Vagina (tissue), 2 donors: ENCODE results near the gene TTC3. TPM values are rescaled to one million over a fixed set of nuclear protein-coding genes. Genes with fewer than 3 reads are reported as not detected.

Experiments used
- DNase-seq, 2 donors: peaks; one replicate each; pipeline ENCODE4 v3.0.0-alpha.2; 2017; ENCODE audit errors: extremely low spot score in 2 of 2
- H3K27ac ChIP-seq: fragments of 200-600 bp; sonication (generic); one replicate; pipeline ENCODE4 v1.5.1; 2019
- H3K27me3 ChIP-seq: fragments of 200-600 bp; sonication (generic); one replicate; pipeline ENCODE4 v1.5.1; 2019
- H3K36me3 ChIP-seq, 2 donors: fragments of 200-600 bp; sonication (generic); one replicate each; pipeline ENCODE4 v1.5.1; 2017 to 2019
- H3K4me1 ChIP-seq: fragments of 200-600 bp; sonication (generic); one replicate; pipeline ENCODE4 v1.5.1; 2019
- H3K4me3 ChIP-seq, 2 donors: fragments of 200-600 bp; sonication (generic); 1 replicate in 1 of 2; 2 replicates in 1 of 2; pipeline ENCODE4 v1.5.1; 2016 to 2019
- H3K9me3 ChIP-seq: fragments of 200-600 bp; sonication (generic); one replicate; pipeline ENCODE4 v1.5.1; 2019
- CTCF ChIP-seq, 3 experiments: fragments of 450-650 bp in 2 of 3; fragments of 200-600 bp in 1 of 3; sonication (generic) in 1 of 3; IDR thresholded peaks; one replicate each; pipeline ENCODE4 v1.5.1; 2017 to 2019; ENCODE audit warnings: antibody characterized with exemption in 3 of 3, mild to moderate bottlenecking in 2 of 3, moderate library complexity in 2 of 3
- POLR2A ChIP-seq, 2 donors: fragments of 450-650 bp; IDR thresholded peaks; one replicate each; pipeline ENCODE4 v1.6.1; 2017; ENCODE audit warnings: antibody characterized with exemption in 2 of 2, mild to moderate bottlenecking in 2 of 2, moderate library complexity in 2 of 2
- POLR2AphosphoS5 ChIP-seq, 2 donors: sonication (generic); formaldehyde crosslinking; IDR thresholded peaks; one replicate each; pipeline ENCODE4 v1.9.0; 2017; ENCODE audit warnings: antibody characterized with exemption in 2 of 2, mild to moderate bottlenecking in 2 of 2, low read depth in 1 of 2; ENCODE audit not compliant: insufficient read depth in 1 of 2
- intact Hi-C: fragments of 100-400 bp; cut with DNase I; formaldehyde crosslinking; loops from one replicate; pipeline ENCODE4 v1.15.1; 2023
- total RNA-seq: library from RNA; depleted of rRNA; stranded (reverse); fragments of >200 nt; gene quantifications from one replicate; pipeline ENCODE4 v1.2.3, GENCODE V29; 2016

Gene TTC3
- total RNA-seq, 1 donor from 2014 or later: 98.0 TPM

- H3K27ac ChIP-seq: no peak overlapping the region
- peaks cover 0 to 2% of the 10 kb centered on the region in 2 donors for H3K36me3 ChIP-seq
- peak in 1 of 2 donors; percentile 67 for DNase-seq
- H3K4me3 ChIP-seq: no peak overlapping the region
- no peaks in the 10 kb centered on the region for H3K27me3 ChIP-seq
- intact Hi-C loops: no loop called here
- TF ChIP-seq POLR2A (IDR thresholded peaks at IDR 0.05) (no peak), POLR2AphosphoS5 (IDR thresholded peaks at IDR 0.05; ENCODE audit: insufficient read depth in 1 of 2, low read depth in 1 of 2) (no peak), CTCF (IDR thresholded peaks at IDR 0.05) (no peak)
- peaks cover 4% of the 10 kb centered on the region for H3K4me1 ChIP-seq
- no peaks in the 10 kb centered on the region for H3K9me3 ChIP-seq
Observed at GRCh38 chr21:37243961-37244360, 170.9 kb downstream of the TTC3 start.

- TF ChIP-seq CTCF (IDR thresholded peaks at IDR 0.05) (no peak), POLR2AphosphoS5 (IDR thresholded peaks at IDR 0.05; ENCODE audit: insufficient read depth in 1 of 2, low read depth in 1 of 2) (no peak), POLR2A (IDR thresholded peaks at IDR 0.05) (no peak)
- Histone ChIP-seq H3K9me3 (no peaks in the 10 kb centered on the region), H3K36me3 (no peaks in the 10 kb centered on the region), H3K27ac (no peak overlapping the region), H3K4me1 (peaks cover 4% of the 10 kb centered on the region), H3K4me3 (no peak overlapping the region), H3K27me3 (no peaks in the 10 kb centered on the region)
- no peak for DNase-seq
- intact Hi-C loops: no loop called here
Observed at GRCh38 chr21:37244501-37245095, 171.5 kb downstream of the TTC3 start.

GRCh38 chr21:37245151-37245550 lies 172.1 kb downstream of the TTC3 start:
- Histone ChIP-seq H3K9me3 (no peaks in the 10 kb centered on the region), H3K27ac (no peak overlapping the region), H3K4me3 (no peak overlapping the region), H3K27me3 (no peaks in the 10 kb centered on the region), H3K4me1 (peaks cover 4% of the 10 kb centered on the region), H3K36me3 (no peaks in the 10 kb centered on the region)
- intact Hi-C loops: no loop called here
- TF ChIP-seq CTCF (IDR thresholded peaks at IDR 0.05) (no peak), POLR2AphosphoS5 (IDR thresholded peaks at IDR 0.05; ENCODE audit: insufficient read depth in 1 of 2, low read depth in 1 of 2) (no peak), POLR2A (IDR thresholded peaks at IDR 0.05) (no peak)
- no peak for DNase-seq

- peaks cover 4% of the 10 kb centered on the region for H3K4me1 ChIP-seq
- no peak overlapping the region for H3K27ac ChIP-seq
- TF ChIP-seq CTCF (IDR thresholded peaks at IDR 0.05) (no peak), POLR2AphosphoS5 (IDR thresholded peaks at IDR 0.05; ENCODE audit: insufficient read depth in 1 of 2, low read depth in 1 of 2) (no peak), POLR2A (IDR thresholded peaks at IDR 0.05) (no peak)
- no peaks in the 10 kb centered on the region for H3K9me3 ChIP-seq
- H3K27me3 ChIP-seq: no peaks in the 10 kb centered on the region
- intact Hi-C loops: no loop called here
- DNase-seq: no peak
- H3K4me3 ChIP-seq: no peak overlapping the region
- no peaks in the 10 kb centered on the region for H3K36me3 ChIP-seq
Observed at GRCh38 chr21:37248298-37248697, 175.2 kb downstream of the TTC3 start.

- DNase-seq: no peak
- TF ChIP-seq POLR2AphosphoS5 (IDR thresholded peaks at IDR 0.05; ENCODE audit: insufficient read depth in 1 of 2, low read depth in 1 of 2) (no peak), POLR2A (IDR thresholded peaks at IDR 0.05) (no peak), CTCF (IDR thresholded peaks at IDR 0.05) (no peak)
- intact Hi-C loops: no loop called here
Observed at GRCh38 chr21:37249112-37249904, 176.3 kb downstream of the TTC3 start.

More at GRCh38 chr21:37249112-37249904, 176.3 kb downstream of the TTC3 start:
- H3K27ac ChIP-seq: no peak overlapping the region
- no peaks in the 10 kb centered on the region for H3K9me3 ChIP-seq
- H3K4me3 ChIP-seq: no peak overlapping the region
- no peaks in the 10 kb centered on the region for H3K36me3 ChIP-seq
- no peaks in the 10 kb centered on the region for H3K27me3 ChIP-seq
- peaks cover 4% of the 10 kb centered on the region for H3K4me1 ChIP-seq
